Activated B cell treated with CpG ODN at 0.5 μM for 24 hours (primary cell): ENCODE results near the gene MARK3. TPM values are rescaled to one million over a fixed set of nuclear protein-coding genes. Genes with fewer than 3 reads are reported as not detected.

Source experiments
- ATAC-seq: fragments of 200-7000 bp; cut with Tn5 transposase; one replicate; pipeline ENCODE4 v1.10.0; 2021; ENCODE audit warnings: low read depth, mild to moderate bottlenecking, moderate library complexity
- CTCF ChIA-PET: fragments of 350-600 bp; sonication (Branson Sonifier 250); formaldehyde crosslinking; loops from one replicate; lab custom pipeline; 2021; ENCODE audit warnings: antibody characterized with exemption; lab: Charles Lee
- POLR2A ChIA-PET: fragments of 350-600 bp; sonication (Branson Sonifier 250); formaldehyde crosslinking; loops from one replicate; lab custom pipeline; 2021; ENCODE audit warnings: antibody characterized with exemption; lab: Charles Lee
- DNase-seq: peaks from one replicate; pipeline ENCODE4 v3.0.0; 2022
- H3K27ac Mint-ChIP-seq: one replicate; pipeline ENCODE4 v1.8.0; 2020; ENCODE audit warnings: mixed read lengths
- H3K27me3 Mint-ChIP-seq: one replicate; pipeline ENCODE4 v1.8.0; 2021; ENCODE audit warnings: mixed read lengths
- H3K36me3 Mint-ChIP-seq: one replicate; pipeline ENCODE4 v1.8.0; 2021; ENCODE audit warnings: low read depth, mixed read lengths
- H3K4me1 Mint-ChIP-seq: one replicate; pipeline ENCODE4 v1.8.0; 2021; ENCODE audit warnings: mixed read lengths
- H3K4me3 Mint-ChIP-seq: one replicate; pipeline ENCODE4 v1.8.0; 2020; ENCODE audit warnings: mild to moderate bottlenecking, mixed read lengths
- H3K9me3 Mint-ChIP-seq: one replicate; pipeline ENCODE4 v1.8.0; 2020; ENCODE audit warnings: mixed read lengths
- CTCF ChIP-seq: fragments of 200-600 bp; IDR thresholded peaks from one replicate; pipeline ENCODE4 v1.8.0; 2022; ENCODE audit warnings: antibody characterized with exemption, mild to moderate bottlenecking
- intact Hi-C: fragments of 100-400 bp; cut with micrococcal nuclease; formaldehyde crosslinking; loops from one replicate; pipeline ENCODE4 v1.15.1; 2024
- total RNA-seq: library from RNA; stranded (reverse); gene quantifications from 2 replicates; pipeline ENCODE4 v1.2.3, GENCODE V29; 2022

MARK3 gene
- total RNA-seq, 1 donor from 2014 or later: 110 TPM

GRCh38 chr14:103449634-103450161 lies 64.5 kb downstream of the MARK3 start:
- intact Hi-C loops: no loop called here
- Mint-ChIP-seq H3K36me3 (peaks cover 31% of the 10 kb centered on the region), H3K27ac (peak overlapping the region; percentile 24), H3K27me3 (no peaks in the 10 kb centered on the region), H3K9me3 (no peaks in the 10 kb centered on the region), H3K4me3 (no peak overlapping the region), H3K4me1 (peaks cover 35% of the 10 kb centered on the region)
- ATAC-seq: no peak
- ChIA-PET POLR2A (no interaction called here), CTCF (no interaction called here)
- no peak for TF ChIP-seq CTCF
- DNase-seq: no peak

DNA sequence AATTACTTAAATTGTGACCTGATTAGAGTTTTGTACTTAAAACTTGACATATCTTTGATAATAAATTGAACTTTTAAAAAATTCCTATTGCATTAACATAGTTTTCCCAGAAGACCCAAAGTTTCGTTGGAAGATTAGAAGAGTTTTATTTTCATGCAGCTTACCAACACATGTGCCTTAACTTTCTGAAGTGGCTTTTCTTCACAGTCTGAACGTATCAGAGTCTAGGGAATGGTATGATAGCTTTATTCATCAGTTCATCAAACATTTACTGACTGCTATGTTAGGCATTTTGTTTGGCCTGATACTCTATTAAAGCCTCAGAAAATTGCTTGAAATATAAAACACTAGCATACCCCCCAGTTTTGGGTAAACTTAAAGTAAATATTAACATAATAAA lies 65.2 kb downstream of the MARK3 start:
- ATAC-seq: no peak
- H3K4me1 Mint-ChIP-seq: peaks cover 31% of the 10 kb centered on the region

GRCh38 chr14:103451401-103451800 lies 66.2 kb downstream of the MARK3 start:
- ChIA-PET POLR2A (interaction anchor here (0.5 kb wide), 1 partner anchor 120 kb away, joined by 6 read pairs; no protein-coding TSS in a partner anchor), CTCF (interaction anchor here (0.7 kb wide), 1 partner anchor 757 kb away, joined by 3 read pairs; no protein-coding TSS in a partner anchor)
- H3K27ac Mint-ChIP-seq: no peak overlapping the region
- no peak for DNase-seq
- intact Hi-C loops: no loop called here
- no peak for TF ChIP-seq CTCF
- H3K27me3 Mint-ChIP-seq: no peaks in the 10 kb centered on the region
- no peak overlapping the region for H3K4me3 Mint-ChIP-seq
- H3K36me3 Mint-ChIP-seq: peaks cover 40% of the 10 kb centered on the region
- H3K9me3 Mint-ChIP-seq: no peaks in the 10 kb centered on the region
- H3K4me1 Mint-ChIP-seq: peaks cover 23% of the 10 kb centered on the region
- ATAC-seq: no peak

More for the DNA sequence above, 65.2 kb downstream of the MARK3 start:
- no peak overlapping the region for H3K4me3 Mint-ChIP-seq
- no peak overlapping the region for H3K27ac Mint-ChIP-seq
- no peak for TF ChIP-seq CTCF
- DNase-seq: no peak
- intact Hi-C loops: no loop called here
- no peaks in the 10 kb centered on the region for H3K27me3 Mint-ChIP-seq
- no peaks in the 10 kb centered on the region for H3K9me3 Mint-ChIP-seq
- ChIA-PET POLR2A (interaction anchor here (0.9 kb wide), 1 partner anchor 9 kb away, joined by 3 read pairs; no protein-coding TSS in a partner anchor), CTCF (no interaction called here)
- H3K36me3 Mint-ChIP-seq: peaks cover 35% of the 10 kb centered on the region

DNA sequence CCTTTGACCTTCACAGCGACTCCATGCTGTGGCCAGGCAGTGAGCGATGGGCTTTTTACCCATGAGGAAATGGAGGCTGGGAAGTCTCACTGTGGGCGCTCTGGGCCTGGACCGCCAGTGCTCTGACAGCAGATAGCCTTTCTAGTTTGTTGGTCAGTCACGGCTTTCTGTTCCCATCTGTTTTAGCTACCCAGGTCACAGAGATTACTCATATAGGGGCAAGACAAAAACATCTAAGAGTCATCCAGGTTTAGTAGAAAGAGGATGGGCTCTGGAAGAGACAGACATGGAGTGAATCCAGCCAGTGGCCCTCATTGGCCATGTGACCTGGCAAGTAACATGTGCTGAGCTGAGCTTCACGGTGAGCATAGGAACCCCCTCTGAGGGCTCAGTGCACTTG lies 68.6 kb downstream of the MARK3 start:
- H3K9me3 Mint-ChIP-seq: no peaks in the 10 kb centered on the region
- ATAC-seq (no peak), DNase-seq (no peak)
- no peak for TF ChIP-seq CTCF
- H3K4me1 Mint-ChIP-seq: peaks cover 4% of the 10 kb centered on the region
- no peak overlapping the region for H3K27ac Mint-ChIP-seq
- no peaks in the 10 kb centered on the region for H3K27me3 Mint-ChIP-seq
- H3K36me3 Mint-ChIP-seq: peaks cover 50% of the 10 kb centered on the region
- CTCF ChIA-PET: no interaction called here
- no peak overlapping the region for H3K4me3 Mint-ChIP-seq
- POLR2A ChIA-PET: no interaction called here
- intact Hi-C loops: no loop called here

GRCh38 chr14:103456167-103456835 lies 71.1 kb downstream of the MARK3 start:
- POLR2A ChIA-PET: no interaction called here
- Mint-ChIP-seq H3K36me3 (peaks cover 62% of the 10 kb centered on the region), H3K4me1 (no peaks in the 10 kb centered on the region), H3K4me3 (no peak overlapping the region), H3K9me3 (no peaks in the 10 kb centered on the region), H3K27ac (no peak overlapping the region), H3K27me3 (no peaks in the 10 kb centered on the region)
- intact Hi-C loops: no loop called here
- no peak for TF ChIP-seq CTCF
- CTCF ChIA-PET: no interaction called here
- DNase-seq (no peak), ATAC-seq (no peak)
